OCI-LY7 (cell line): ENCODE data around the gene PAOX. TPM values are rescaled to one million over a fixed set of nuclear protein-coding genes. Genes with fewer than 3 reads are reported as not detected.

ENCODE experiments used
- BruUV-seq: library from RNA; stranded (reverse); fragments of 400-500 nt; replicated peaks from 2 replicates; lab custom pipeline; 2021; lab: Mats Ljungman, UMichigan
- CTCF ChIA-PET: fragments of 300-600 bp; sonication (Branson Sonifier 250); formaldehyde crosslinking; loops from one replicate; lab custom pipeline; 2022; ENCODE audit warnings: antibody characterized with exemption; ENCODE audit not compliant: unreplicated experiment; lab: Charles Lee
- POLR2A ChIA-PET: fragments of 300-600 bp; sonication (Branson Sonifier 250); formaldehyde crosslinking; loops from one replicate; lab custom pipeline; 2022; ENCODE audit warnings: antibody characterized with exemption; lab: Charles Lee
- DNase-seq: peaks from one replicate; pipeline ENCODE4 v3.0.0-alpha.2; 2015; ENCODE audit warnings: low spot score
- H2AFZ ChIP-seq: fragments of 200-600 bp; sonication (generic), shearing (Covaris generic); 2 replicates; pipeline ENCODE4 v1.6.1; 2014; ENCODE audit warnings: mild to moderate bottlenecking, antibody characterized with exemption, low read length, moderate library complexity
- H3K27ac ChIP-seq: fragments of 200-600 bp; sonication (generic); 2 replicates; pipeline ENCODE4 v1.5.1; 2014; ENCODE audit warnings: mixed run types, low read depth, mild to moderate bottlenecking, moderate library complexity, low read length, inconsistent platforms; ENCODE audit not compliant: poor library complexity, severe bottlenecking
- H3K36me3 ChIP-seq: fragments of 200-600 bp; sonication (generic); 2 replicates; pipeline ENCODE4 v1.6.1; 2014; ENCODE audit warnings: mild to moderate bottlenecking, antibody characterized with exemption, low read length, moderate library complexity, mixed read lengths; ENCODE audit not compliant: insufficient read depth
- H3K4me1 ChIP-seq: fragments of 200-600 bp; sonication (generic); 2 replicates; pipeline ENCODE4 v1.5.1; 2014; ENCODE audit warnings: mild to moderate bottlenecking, low read length; ENCODE audit not compliant: insufficient read depth, poor library complexity, severe bottlenecking
- H3K4me2 ChIP-seq: fragments of 200-600 bp; sonication (generic); 2 replicates; pipeline ENCODE4 v1.6.1; 2014; ENCODE audit warnings: mild to moderate bottlenecking, low read length
- H3K4me3 ChIP-seq: fragments of 200-600 bp; sonication (generic); 2 replicates; pipeline ENCODE4 v1.5.1; 2014; ENCODE audit warnings: mild to moderate bottlenecking, low read depth, low read length; ENCODE audit not compliant: poor library complexity, severe bottlenecking
- H3K79me2 ChIP-seq: fragments of 200-600 bp; sonication (generic); 2 replicates; pipeline ENCODE4 v1.6.1; 2016; ENCODE audit warnings: low read depth, mild to moderate bottlenecking, low read length, moderate library complexity, mixed read lengths; ENCODE audit not compliant: insufficient read depth
- H3K9me2 ChIP-seq: fragments of 200-600 bp; sonication (generic); 2 replicates; pipeline ENCODE4 v1.6.1; 2016; ENCODE audit warnings: mild to moderate bottlenecking, low read length, mixed read lengths; ENCODE audit not compliant: insufficient read depth
- H3K9me3 ChIP-seq: fragments of 200-600 bp; sonication (generic); 2 replicates; pipeline ENCODE4 v1.6.1; 2014; ENCODE audit warnings: mild to moderate bottlenecking, mixed run types, low read length, mixed read lengths
- H4K20me1 ChIP-seq: fragments of 200-600 bp; sonication (generic); 2 replicates; pipeline ENCODE4 v1.6.1; 2014; ENCODE audit warnings: mild to moderate bottlenecking, antibody characterized with exemption, low read length, moderate library complexity, mixed read lengths; ENCODE audit not compliant: insufficient read depth
- EZH2phosphoT487 ChIP-seq: fragments of 200-600 bp; sonication (generic); IDR thresholded peaks from 2 replicates; pipeline ENCODE4 v1.6.1; 2018; ENCODE audit warnings: low read depth, borderline replicate concordance, mild to moderate bottlenecking, mixed run types, antibody characterized with exemption, low read length, moderate library complexity, mixed read lengths
- intact Hi-C: fragments of 100-400 bp; cut with micrococcal nuclease; formaldehyde crosslinking; loops from one replicate; pipeline ENCODE4 v1.10.0; 2022; ENCODE audit not compliant: unreplicated experiment
- total RNA-seq, 2 experiments: library from RNA; depleted of rRNA in 1 of 2; stranded (reverse); fragments of >200 nt in 1 of 2; shearing (Covaris generic) in 1 of 2; gene quantifications; 2 replicates each; pipeline ENCODE4 v1.2.3, GENCODE V29; 2014 to 2022
- TF ChIP-seq, protein P1 (sequence below): fragments of 200-600 bp; sonication (generic); conservative IDR thresholded peaks from 2 replicates; pipeline ENCODE4 v1.5.1; 2014; ENCODE audit warnings: mild to moderate bottlenecking, antibody characterized with exemption, low read length, moderate library complexity, mixed read lengths

PAOX gene
- total RNA-seq, 2 experiments from 2014 or later = 10.7 to 28.1 TPM

DNA sequence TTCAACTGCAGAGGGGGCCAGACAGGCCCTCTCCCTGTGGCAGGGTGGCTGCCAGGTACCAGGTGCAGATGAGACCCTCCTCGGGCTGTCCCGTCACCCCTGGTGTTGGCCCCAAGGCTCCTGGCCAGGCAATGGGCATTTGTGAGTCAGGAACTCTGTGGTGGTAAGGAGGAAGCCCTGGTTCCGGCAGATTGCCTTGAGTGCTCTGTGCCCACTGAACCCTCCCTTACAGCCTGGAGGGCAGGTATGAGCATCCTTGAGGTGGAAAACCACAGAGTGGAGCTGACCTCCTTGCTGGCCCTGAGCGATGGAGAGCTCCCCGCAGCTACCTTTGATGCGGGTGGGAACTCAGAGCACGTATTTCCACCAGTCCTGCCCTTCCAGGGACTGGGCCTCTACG lies 2.0 kb downstream of the PAOX start:
- BruUV-seq = no TSS peak
- Histone ChIP-seq H3K4me2 (no peak overlapping the region), H4K20me1 (no peaks in the 10 kb centered on the region), H3K9me3 (no peaks in the 10 kb centered on the region), H3K4me3 (no peak overlapping the region), H3K79me2 (no peaks in the 10 kb centered on the region), H3K27ac (no peak overlapping the region), H3K36me3 (no peaks in the 10 kb centered on the region), H3K9me2 (no peaks in the 10 kb centered on the region), H3K4me1 (peaks cover 22% of the 10 kb centered on the region), H2AFZ (no peak overlapping the region)
- DNase-seq = no peak
- POLR2A ChIA-PET = no interaction called here
- CTCF ChIA-PET = no interaction called here
- intact Hi-C loops = no loop called here
- no peak for TF ChIP-seq EZH2phosphoT487
- TF ChIP-seq, protein P1, sequence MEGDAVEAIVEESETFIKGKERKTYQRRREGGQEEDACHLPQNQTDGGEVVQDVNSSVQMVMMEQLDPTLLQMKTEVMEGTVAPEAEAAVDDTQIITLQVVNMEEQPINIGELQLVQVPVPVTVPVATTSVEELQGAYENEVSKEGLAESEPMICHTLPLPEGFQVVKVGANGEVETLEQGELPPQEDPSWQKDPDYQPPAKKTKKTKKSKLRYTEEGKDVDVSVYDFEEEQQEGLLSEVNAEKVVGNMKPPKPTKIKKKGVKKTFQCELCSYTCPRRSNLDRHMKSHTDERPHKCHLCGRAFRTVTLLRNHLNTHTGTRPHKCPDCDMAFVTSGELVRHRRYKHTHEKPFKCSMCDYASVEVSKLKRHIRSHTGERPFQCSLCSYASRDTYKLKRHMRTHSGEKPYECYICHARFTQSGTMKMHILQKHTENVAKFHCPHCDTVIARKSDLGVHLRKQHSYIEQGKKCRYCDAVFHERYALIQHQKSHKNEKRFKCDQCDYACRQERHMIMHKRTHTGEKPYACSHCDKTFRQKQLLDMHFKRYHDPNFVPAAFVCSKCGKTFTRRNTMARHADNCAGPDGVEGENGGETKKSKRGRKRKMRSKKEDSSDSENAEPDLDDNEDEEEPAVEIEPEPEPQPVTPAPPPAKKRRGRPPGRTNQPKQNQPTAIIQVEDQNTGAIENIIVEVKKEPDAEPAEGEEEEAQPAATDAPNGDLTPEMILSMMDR = no peak

DNA sequence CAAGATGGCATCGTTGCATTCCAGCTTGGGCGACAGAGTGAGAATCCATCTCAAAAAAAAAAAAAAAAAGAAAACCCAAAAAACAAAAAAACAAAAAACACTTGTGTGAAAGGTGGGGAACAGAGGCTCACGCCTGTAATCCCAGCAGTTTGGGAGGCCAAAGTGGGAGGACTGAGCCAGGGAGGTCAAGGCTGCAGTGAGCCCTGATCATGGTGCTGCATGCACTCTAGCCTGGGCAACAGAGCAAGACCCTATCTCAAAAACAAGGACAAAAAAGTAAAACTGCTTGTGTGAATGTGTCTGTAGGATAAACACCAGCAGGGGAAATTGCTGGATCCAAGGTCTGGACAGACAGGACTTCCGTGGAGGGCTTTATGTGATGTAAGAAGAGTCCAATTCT lies 4.5 kb downstream of the PAOX start:
- intact Hi-C loops = no loop called here
- Histone ChIP-seq H3K4me3 (no peak overlapping the region), H3K27ac (no peak overlapping the region), H4K20me1 (no peaks in the 10 kb centered on the region), H2AFZ (no peak overlapping the region), H3K36me3 (no peaks in the 10 kb centered on the region), H3K4me2 (no peak overlapping the region), H3K9me2 (no peaks in the 10 kb centered on the region), H3K4me1 (peaks cover 24% of the 10 kb centered on the region), H3K9me3 (no peaks in the 10 kb centered on the region), H3K79me2 (peaks cover 10% of the 10 kb centered on the region; the same call in 1 of the 2 replicates)
- ChIA-PET POLR2A (no interaction called here), CTCF (no interaction called here)
- no TSS peak for BruUV-seq
- DNase-seq = no peak
- no peak for TF ChIP-seq EZH2phosphoT487
- TF ChIP-seq, protein P1 = no peak

DNA sequence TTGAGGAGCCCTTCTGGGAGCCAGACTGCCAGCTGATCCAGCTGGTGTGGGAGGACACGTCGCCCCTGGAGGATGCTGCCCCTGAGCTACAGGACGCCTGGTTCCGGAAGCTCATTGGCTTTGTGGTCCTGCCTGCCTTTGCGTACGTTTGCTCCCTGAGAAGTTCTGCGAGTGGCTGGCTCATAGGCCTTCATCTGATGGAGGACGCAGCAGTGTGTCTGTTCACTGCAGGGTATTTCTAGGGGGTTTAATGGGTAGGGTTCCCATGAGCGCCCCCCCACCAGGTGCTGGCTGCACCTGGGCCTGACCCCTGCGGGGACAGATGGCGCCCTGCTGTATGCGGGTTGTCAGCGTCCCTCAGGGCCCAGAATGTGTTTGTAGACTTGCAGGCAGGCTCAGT lies 5.0 kb downstream of the PAOX start:
- ChIA-PET POLR2A (no interaction called here), CTCF (no interaction called here)
- Histone ChIP-seq H3K36me3 (no peaks in the 10 kb centered on the region), H3K4me2 (no peak overlapping the region), H2AFZ (no peak overlapping the region), H3K9me3 (no peaks in the 10 kb centered on the region), H3K4me1 (peaks cover 22% of the 10 kb centered on the region), H3K27ac (no peak overlapping the region), H3K9me2 (no peaks in the 10 kb centered on the region), H4K20me1 (no peaks in the 10 kb centered on the region), H3K79me2 (peaks cover 10% of the 10 kb centered on the region; the same call in 1 of the 2 replicates), H3K4me3 (no peak overlapping the region)
- no peak for DNase-seq
- BruUV-seq = no TSS peak
- intact Hi-C loops = no loop called here
- no peak for TF ChIP-seq EZH2phosphoT487
- TF ChIP-seq, protein P1 = no peak
